SK-N-SH (cell line): ENCODE data around the gene AXL. TPM values are rescaled to one million over a fixed set of nuclear protein-coding genes. Genes with fewer than 3 reads are reported as not detected.

Experiments used
- CTCF ChIA-PET: fragments of 300-600, 350-600 bp; formaldehyde crosslinking; extraction: SDS; loops from one replicate; lab custom pipeline; 2021; lab: Yijun Ruan, JAX
- POLR2A ChIA-PET: fragments of 350-600 bp; sonication (Branson Sonifier 250); formaldehyde crosslinking; extraction: SDS; loops from one replicate; lab custom pipeline; 2020; ENCODE audit warnings: antibody characterized with exemption, inconsistent platforms; lab: Yijun Ruan, JAX
- DNase-seq: peaks from one replicate; pipeline ENCODE4 v3.0.0; 2012
- H2AFZ ChIP-seq: fragments of 200-600 bp; sonication (generic); 2 replicates; pipeline ENCODE4 v1.8.1; 2016; ENCODE audit warnings: antibody characterized with exemption, mild to moderate bottlenecking, low read depth
- H3F3A ChIP-seq: fragments of 200-600 bp; sonication (generic); replicated peaks from 2 replicates; pipeline ENCODE3; 2016; ENCODE audit warnings: antibody characterized with exemption, mild to moderate bottlenecking; ENCODE audit not compliant: insufficient read depth
- H3K27ac ChIP-seq, 2 experiments: fragments of 200-500 bp in 1 of 2; fragments of 200-600 bp in 1 of 2; sonication (Bioruptor generic) in 1 of 2; sonication (generic), shearing (Covaris generic) in 1 of 2; 2 replicates each; pipeline versions ENCODE4 v1.5.1 to v1.6.1; 2014 to 2016; ENCODE audit warnings: low read depth in 2 of 2, inconsistent platforms in 1 of 2, low read length in 1 of 2, mild to moderate bottlenecking in 1 of 2, mixed read lengths in 1 of 2
- H3K27me3 ChIP-seq: fragments of 200-600 bp; sonication (generic), shearing (Covaris generic); 2 replicates; pipeline ENCODE4 v1.6.1; 2016; ENCODE audit warnings: mixed run types; ENCODE audit not compliant: insufficient read depth
- H3K36me3 ChIP-seq, 2 experiments: fragments of 200-500 bp in 1 of 2; fragments of 200-600 bp in 1 of 2; sonication (Bioruptor generic) in 1 of 2; sonication (generic) in 1 of 2; replicated peaks in 1 of 2; 2 replicates each; pipeline versions ENCODE3 to v1.5.1; 2014 to 2016; ENCODE audit warnings: low read length in 1 of 2, mild to moderate bottlenecking in 1 of 2; ENCODE audit not compliant: insufficient read depth in 2 of 2, control insufficient read depth in 1 of 2
- H3K4me1 ChIP-seq, 2 experiments: fragments of 200-500 bp in 1 of 2; fragments of 200-600 bp in 1 of 2; sonication (Bioruptor generic) in 1 of 2; sonication (generic), shearing (Covaris generic) in 1 of 2; 2 replicates each; pipeline versions ENCODE4 v1.5.1 to v1.6.1; 2014 to 2016; ENCODE audit warnings: low read depth in 1 of 2, low read length in 1 of 2, mixed run types in 1 of 2; ENCODE audit not compliant: insufficient read depth in 2 of 2, control insufficient read depth in 1 of 2
- H3K4me2 ChIP-seq: fragments of 200-600 bp; sonication (generic), shearing (Covaris generic); 2 replicates; pipeline ENCODE4 v1.6.1; 2017; ENCODE audit warnings: mixed run types
- H3K4me3 ChIP-seq, 2 experiments: fragments of 200-500 bp in 1 of 2; fragments of 200-600 bp in 1 of 2; sonication (Bioruptor generic) in 1 of 2; sonication (generic), shearing (Covaris generic) in 1 of 2; 2 replicates each; pipeline versions ENCODE4 v1.5.1 to v1.8.1; 2014 to 2016; ENCODE audit warnings: low read depth in 2 of 2, inconsistent platforms in 1 of 2, low read length in 1 of 2, mild to moderate bottlenecking in 1 of 2, mixed read lengths in 1 of 2, moderate library complexity in 1 of 2
- H3K79me2 ChIP-seq: fragments of 200-600 bp; sonication (generic); 2 replicates; pipeline ENCODE4 v1.8.1; 2017; ENCODE audit warnings: mild to moderate bottlenecking; ENCODE audit not compliant: insufficient read depth
- H3K9ac ChIP-seq: fragments of 200-600 bp; sonication (generic); 2 replicates; pipeline ENCODE4 v1.6.1; 2017; ENCODE audit warnings: mixed run types
- H3K9me2 ChIP-seq: fragments of 200-600 bp; sonication (generic); 2 replicates; pipeline ENCODE4 v1.6.1; 2017; ENCODE audit warnings: mixed run types
- H3K9me3 ChIP-seq: fragments of 200-600 bp; sonication (generic); 2 replicates; pipeline ENCODE4 v1.6.1; 2017; ENCODE audit warnings: mixed run types, mild to moderate bottlenecking, moderate library complexity
- H4K20me1 ChIP-seq: fragments of 200-600 bp; sonication (generic); 2 replicates; pipeline ENCODE4 v1.6.1; 2017; ENCODE audit warnings: mild to moderate bottlenecking, mixed run types; ENCODE audit not compliant: insufficient read depth
- ELF1 ChIP-seq: IDR thresholded peaks from 2 replicates; pipeline ENCODE4 v1.4.0; 2012
- EP300 ChIP-seq, 2 experiments: IDR thresholded peaks; 2 replicates each; pipeline versions ENCODE4 v1.4.0 to v1.6.1; 2012; ENCODE audit warnings: borderline replicate concordance in 1 of 2, low read depth in 1 of 2, low read length in 1 of 2
- FOSL2 ChIP-seq: IDR thresholded peaks from 2 replicates; pipeline ENCODE4 v1.4.0; 2012; ENCODE audit warnings: low read depth, mild to moderate bottlenecking, moderate library complexity, borderline replicate concordance
- FOXJ3 ChIP-seq: sonication (generic); formaldehyde crosslinking; IDR thresholded peaks from 2 replicates; pipeline ENCODE4 v1.5.1; 2020; ENCODE audit warnings: mild to moderate bottlenecking, missing genetic modification reagents
- FOXM1 ChIP-seq: IDR thresholded peaks from 2 replicates; pipeline ENCODE4 v1.4.0; 2012; ENCODE audit warnings: low read depth, mild to moderate bottlenecking
- GABPA ChIP-seq: IDR thresholded peaks from 2 replicates; pipeline ENCODE4 v1.4.0; 2012; ENCODE audit warnings: low read depth, mild to moderate bottlenecking
- GATA2 ChIP-seq: sonication (generic); formaldehyde crosslinking; IDR thresholded peaks from 2 replicates; pipeline ENCODE4 v1.5.0; 2020; ENCODE audit warnings: mild to moderate bottlenecking, missing genetic modification reagents
- NRF1 ChIP-seq: IDR thresholded peaks from 2 replicates; pipeline ENCODE4 v1.6.1; 2012; ENCODE audit warnings: low read depth, mild to moderate bottlenecking, low read length
- RAD21 ChIP-seq: IDR thresholded peaks from 2 replicates; pipeline ENCODE4 v1.6.1; 2012; ENCODE audit warnings: mild to moderate bottlenecking, low read length
- RCOR1 ChIP-seq: fragments of 150-350 bp; IDR thresholded peaks from 2 replicates; pipeline ENCODE4 v1.6.1; 2017; ENCODE audit warnings: antibody characterized with exemption, low read length
- REST ChIP-seq: IDR thresholded peaks from 2 replicates; pipeline ENCODE4 v1.6.1; 2012; ENCODE audit warnings: mild to moderate bottlenecking, low read depth, low read length, moderate library complexity
- TCF12 ChIP-seq: IDR thresholded peaks from 2 replicates; pipeline ENCODE4 v1.4.0; 2012
- TEAD4 ChIP-seq: IDR thresholded peaks from 2 replicates; pipeline ENCODE4 v1.4.0; 2012; ENCODE audit warnings: mild to moderate bottlenecking, borderline replicate concordance; ENCODE audit not compliant: insufficient read depth
- WGBS: methylation state at CpG from one replicate; pipeline ENCODE4 v1.1.6; 2017; ENCODE audit warnings: low lambda C conversion rate; 5-methylcytosine and 5-hydroxymethylcytosine counted together
- polyA plus RNA-seq, 3 experiments: library from polyadenylated mRNA; depleted of rRNA; stranded (reverse); fragments of >200 nt; gene quantifications; 2 replicates each; pipeline ENCODE4 v1.2.3, GENCODE V29; 2012
- TF ChIP-seq, protein P1 (sequence below): fragments of 150-350 bp; IDR thresholded peaks from 2 replicates; pipeline ENCODE4 v1.6.1; 2016; ENCODE audit warnings: mild to moderate bottlenecking, low read depth, low read length
- TF ChIP-seq, protein P2 (sequence below): fragments of 200-600 bp; sonication (generic); IDR thresholded peaks from 2 replicates; pipeline ENCODE4 v1.6.1; 2017; ENCODE audit warnings: antibody characterized with exemption, mild to moderate bottlenecking, moderate library complexity

Gene AXL
- polyA plus RNA-seq, 1 of the 3 experiments (the other 2 are of a cell fraction) = 82.6 TPM

DNA sequence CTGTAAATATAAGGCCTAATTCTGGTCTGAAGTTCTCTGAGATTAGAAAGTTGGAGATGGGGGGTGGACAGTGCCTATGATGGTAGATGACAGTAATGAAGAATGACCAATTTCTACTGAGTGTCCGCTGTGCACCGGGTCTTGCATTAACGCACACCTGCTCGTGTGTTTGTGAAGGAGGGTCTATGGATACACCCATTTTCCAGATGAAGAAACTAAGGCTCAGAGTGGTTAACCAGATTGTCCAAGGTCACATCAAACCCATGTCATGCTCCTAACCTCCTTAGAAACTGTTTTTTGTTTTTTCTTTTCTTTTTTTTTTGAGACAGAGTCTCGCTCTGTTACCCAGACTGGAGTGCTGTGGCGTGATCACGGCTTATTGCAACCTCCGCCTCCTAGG lies 13.7 kb downstream of the AXL start (continued):
- TF ChIP-seq, protein P1, sequence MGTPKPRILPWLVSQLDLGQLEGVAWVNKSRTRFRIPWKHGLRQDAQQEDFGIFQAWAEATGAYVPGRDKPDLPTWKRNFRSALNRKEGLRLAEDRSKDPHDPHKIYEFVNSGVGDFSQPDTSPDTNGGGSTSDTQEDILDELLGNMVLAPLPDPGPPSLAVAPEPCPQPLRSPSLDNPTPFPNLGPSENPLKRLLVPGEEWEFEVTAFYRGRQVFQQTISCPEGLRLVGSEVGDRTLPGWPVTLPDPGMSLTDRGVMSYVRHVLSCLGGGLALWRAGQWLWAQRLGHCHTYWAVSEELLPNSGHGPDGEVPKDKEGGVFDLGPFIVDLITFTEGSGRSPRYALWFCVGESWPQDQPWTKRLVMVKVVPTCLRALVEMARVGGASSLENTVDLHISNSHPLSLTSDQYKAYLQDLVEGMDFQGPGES = no peak
- TF ChIP-seq FOXJ3 (CRISPR knock-in tag) = no peak
- no peak for TF ChIP-seq GABPA

- no peak for DNase-seq
- H3F3A ChIP-seq = peaks cover 39% of the 10 kb centered on the region
- H3K4me2 ChIP-seq = no peak overlapping the region
- ChIA-PET CTCF (interaction anchor here (1.1 kb wide), 1 partner anchor 29 kb away, joined by 3 read pairs; no protein-coding TSS in a partner anchor), POLR2A (no interaction called here)
- H3K79me2 ChIP-seq = peaks cover 56% of the 10 kb centered on the region
- no peak overlapping the region for H3K9ac ChIP-seq
- 65% methylated on average over 4 of the region's 4 CpGs for WGBS
- no peak for TF ChIP-seq EP300 (IDR thresholded peaks at IDR 0.05; ENCODE audit: borderline replicate concordance in 1 of 2, low read depth in 1 of 2, low read length in 1 of 2)
- TF ChIP-seq, protein P1 = no peak
- TF ChIP-seq, protein P2, sequence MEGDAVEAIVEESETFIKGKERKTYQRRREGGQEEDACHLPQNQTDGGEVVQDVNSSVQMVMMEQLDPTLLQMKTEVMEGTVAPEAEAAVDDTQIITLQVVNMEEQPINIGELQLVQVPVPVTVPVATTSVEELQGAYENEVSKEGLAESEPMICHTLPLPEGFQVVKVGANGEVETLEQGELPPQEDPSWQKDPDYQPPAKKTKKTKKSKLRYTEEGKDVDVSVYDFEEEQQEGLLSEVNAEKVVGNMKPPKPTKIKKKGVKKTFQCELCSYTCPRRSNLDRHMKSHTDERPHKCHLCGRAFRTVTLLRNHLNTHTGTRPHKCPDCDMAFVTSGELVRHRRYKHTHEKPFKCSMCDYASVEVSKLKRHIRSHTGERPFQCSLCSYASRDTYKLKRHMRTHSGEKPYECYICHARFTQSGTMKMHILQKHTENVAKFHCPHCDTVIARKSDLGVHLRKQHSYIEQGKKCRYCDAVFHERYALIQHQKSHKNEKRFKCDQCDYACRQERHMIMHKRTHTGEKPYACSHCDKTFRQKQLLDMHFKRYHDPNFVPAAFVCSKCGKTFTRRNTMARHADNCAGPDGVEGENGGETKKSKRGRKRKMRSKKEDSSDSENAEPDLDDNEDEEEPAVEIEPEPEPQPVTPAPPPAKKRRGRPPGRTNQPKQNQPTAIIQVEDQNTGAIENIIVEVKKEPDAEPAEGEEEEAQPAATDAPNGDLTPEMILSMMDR = no peak
- no peaks in the 10 kb centered on the region for H3K9me2 ChIP-seq
- no peaks in the 10 kb centered on the region for H3K27me3 ChIP-seq
- no peaks in the 10 kb centered on the region for H3K9me3 ChIP-seq
- no peaks in the 10 kb centered on the region for H3K4me1 ChIP-seq
- peaks cover 10 to 71% of the 10 kb centered on the region in 2 experiments for H3K36me3 ChIP-seq
- no peak overlapping the region for H2AFZ ChIP-seq
- no peaks in the 10 kb centered on the region for H4K20me1 ChIP-seq
- H3K27ac ChIP-seq = no peak overlapping the region
- no peak overlapping the region for H3K4me3 ChIP-seq
Observed at GRCh38 chr19:41233748-41234240, 14.8 kb downstream of the AXL start.

- Histone ChIP-seq H3K9me2 (no peaks in the 10 kb centered on the region), H3K27me3 (no peaks in the 10 kb centered on the region), H4K20me1 (no peaks in the 10 kb centered on the region), H3K27ac (no peak overlapping the region), H2AFZ (no peak overlapping the region), H3K4me1 (no peaks in the 10 kb centered on the region), H3F3A (peaks cover 40% of the 10 kb centered on the region), H3K9me3 (no peaks in the 10 kb centered on the region), H3K4me3 (no peak overlapping the region), H3K4me2 (no peak overlapping the region), H3K9ac (no peak overlapping the region), H3K79me2 (peaks cover 50% of the 10 kb centered on the region), H3K36me3 (peaks cover 12 to 69% of the 10 kb centered on the region in 2 experiments)
- DNase-seq = no peak
- POLR2A ChIA-PET = no interaction called here
- 76% methylated on average over 8 of the region's 8 CpGs for WGBS
- CTCF ChIA-PET = interaction anchor here (1.1 kb wide), 1 partner anchor 30 kb away, joined by 3 read pairs; no protein-coding TSS in a partner anchor
- TF ChIP-seq EP300 (IDR thresholded peaks at IDR 0.05; ENCODE audit: borderline replicate concordance in 1 of 2, low read depth in 1 of 2, low read length in 1 of 2) = no peak
- no peak for TF ChIP-seq REST
- TF ChIP-seq GATA2 (CRISPR knock-in tag) = no peak
- TF ChIP-seq ELF1 = no peak
- TF ChIP-seq RCOR1 = no peak
- no peak for TF ChIP-seq NRF1
- no peak for TF ChIP-seq FOXM1
- TF ChIP-seq TCF12 = no peak
- no peak for TF ChIP-seq FOSL2
- TF ChIP-seq RAD21 = no peak
- TF ChIP-seq TEAD4 = no peak
Observed at GRCh38 chr19:41234512-41235168, 15.6 kb downstream of the AXL start.
